Activated CD8-positive, alpha-beta T cell treated with anti-CD3 and anti-CD28 coated beads for 36 hours (primary cell): ENCODE measurements around the gene OR52N5. TPM values are rescaled to one million over a fixed set of nuclear protein-coding genes. Genes with fewer than 3 reads are reported as not detected.

Source experiments
- ATAC-seq: fragments of 200-7000 bp; cut with Tn5 transposase; one replicate; pipeline ENCODE4 v1.10.0; 2021; ENCODE audit warnings: mild to moderate bottlenecking, moderate library complexity
- CTCF ChIA-PET: fragments of 350-600 bp; sonication (Branson Sonifier 250); formaldehyde crosslinking; loops from one replicate; lab custom pipeline; 2021; ENCODE audit warnings: antibody characterized with exemption; lab: Charles Lee
- POLR2A ChIA-PET: fragments of 350-600 bp; sonication (Branson Sonifier 250); formaldehyde crosslinking; loops from one replicate; lab custom pipeline; 2021; ENCODE audit warnings: antibody characterized with exemption; lab: Charles Lee
- DNase-seq: peaks from one replicate; pipeline ENCODE4 v3.0.0-alpha.2; 2020
- H3K27ac Mint-ChIP-seq: one replicate; pipeline ENCODE4 v1.8.0; 2021; ENCODE audit warnings: mild to moderate bottlenecking, mixed read lengths
- H3K27me3 Mint-ChIP-seq: one replicate; pipeline ENCODE4 v1.8.0; 2021; ENCODE audit warnings: mixed read lengths
- H3K36me3 Mint-ChIP-seq: one replicate; pipeline ENCODE4 v1.8.0; 2021; ENCODE audit warnings: low read depth, mixed read lengths
- H3K4me1 Mint-ChIP-seq: one replicate; pipeline ENCODE4 v1.8.0; 2021; ENCODE audit warnings: low read depth, mixed read lengths
- H3K4me3 Mint-ChIP-seq: one replicate; pipeline ENCODE4 v1.8.0; 2021; ENCODE audit warnings: mild to moderate bottlenecking, moderate library complexity, mixed read lengths
- H3K9me3 Mint-ChIP-seq: one replicate; pipeline ENCODE4 v1.8.0; 2021; ENCODE audit warnings: mixed read lengths
- intact Hi-C: fragments of 100-400 bp; cut with micrococcal nuclease; formaldehyde crosslinking; loops from one replicate; pipeline ENCODE4 v1.10.0; 2022
- total RNA-seq, 2 experiments: library from RNA; stranded (reverse); gene quantifications; one replicate each; pipeline ENCODE4 v1.2.3, GENCODE V29; 2021
- TF ChIP-seq, protein P1 (sequence below): fragments of 200-600 bp; IDR thresholded peaks from one replicate; pipeline ENCODE4 v1.8.0; 2022; ENCODE audit warnings: antibody characterized with exemption, mild to moderate bottlenecking

The OR52N5 gene
- total RNA-seq: not detected

DNA sequence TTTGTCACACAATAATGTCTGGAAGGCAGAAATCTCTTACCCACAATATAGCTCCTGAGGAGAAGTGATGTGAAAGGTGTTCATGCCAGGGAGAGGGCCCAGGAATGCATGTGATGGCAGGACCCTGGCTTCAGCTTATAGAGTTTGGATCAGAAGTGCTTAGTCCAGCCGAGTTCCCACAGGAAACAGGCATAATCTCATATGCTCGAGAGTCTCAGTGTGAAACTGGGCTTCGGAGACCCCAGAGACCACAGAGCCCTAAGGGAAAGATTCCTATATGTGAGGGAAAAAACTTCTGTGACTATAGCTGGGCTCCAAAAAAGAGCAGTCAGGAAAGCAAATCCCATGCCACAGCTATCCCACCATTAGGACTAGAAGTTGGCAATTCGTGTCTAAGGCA is at the start of gene OR52N5:
Gene OR52N5, minus strand, starts transcription at position 101 of the 400 bp plus-strand sequence. CDS start 4,721 bp downstream, outside the sequence.
- Mint-ChIP-seq H3K27ac (no peak within 1 kb of the TSS), H3K4me3 (no peak within 1 kb of the TSS), H3K36me3 (no peaks in the 10 kb centered on the region), H3K27me3 (peaks cover 5% of the 10 kb centered on the region), H3K9me3 (no peaks in the 10 kb centered on the region), H3K4me1 (no peaks in the 10 kb centered on the region)
- CTCF ChIA-PET: no interaction called here
- no peak for ATAC-seq
- TF ChIP-seq, protein P1, sequence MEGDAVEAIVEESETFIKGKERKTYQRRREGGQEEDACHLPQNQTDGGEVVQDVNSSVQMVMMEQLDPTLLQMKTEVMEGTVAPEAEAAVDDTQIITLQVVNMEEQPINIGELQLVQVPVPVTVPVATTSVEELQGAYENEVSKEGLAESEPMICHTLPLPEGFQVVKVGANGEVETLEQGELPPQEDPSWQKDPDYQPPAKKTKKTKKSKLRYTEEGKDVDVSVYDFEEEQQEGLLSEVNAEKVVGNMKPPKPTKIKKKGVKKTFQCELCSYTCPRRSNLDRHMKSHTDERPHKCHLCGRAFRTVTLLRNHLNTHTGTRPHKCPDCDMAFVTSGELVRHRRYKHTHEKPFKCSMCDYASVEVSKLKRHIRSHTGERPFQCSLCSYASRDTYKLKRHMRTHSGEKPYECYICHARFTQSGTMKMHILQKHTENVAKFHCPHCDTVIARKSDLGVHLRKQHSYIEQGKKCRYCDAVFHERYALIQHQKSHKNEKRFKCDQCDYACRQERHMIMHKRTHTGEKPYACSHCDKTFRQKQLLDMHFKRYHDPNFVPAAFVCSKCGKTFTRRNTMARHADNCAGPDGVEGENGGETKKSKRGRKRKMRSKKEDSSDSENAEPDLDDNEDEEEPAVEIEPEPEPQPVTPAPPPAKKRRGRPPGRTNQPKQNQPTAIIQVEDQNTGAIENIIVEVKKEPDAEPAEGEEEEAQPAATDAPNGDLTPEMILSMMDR: no peak
- intact Hi-C loops: no loop called here
- POLR2A ChIA-PET: no interaction called here
- DNase-seq: no peak

DNA sequence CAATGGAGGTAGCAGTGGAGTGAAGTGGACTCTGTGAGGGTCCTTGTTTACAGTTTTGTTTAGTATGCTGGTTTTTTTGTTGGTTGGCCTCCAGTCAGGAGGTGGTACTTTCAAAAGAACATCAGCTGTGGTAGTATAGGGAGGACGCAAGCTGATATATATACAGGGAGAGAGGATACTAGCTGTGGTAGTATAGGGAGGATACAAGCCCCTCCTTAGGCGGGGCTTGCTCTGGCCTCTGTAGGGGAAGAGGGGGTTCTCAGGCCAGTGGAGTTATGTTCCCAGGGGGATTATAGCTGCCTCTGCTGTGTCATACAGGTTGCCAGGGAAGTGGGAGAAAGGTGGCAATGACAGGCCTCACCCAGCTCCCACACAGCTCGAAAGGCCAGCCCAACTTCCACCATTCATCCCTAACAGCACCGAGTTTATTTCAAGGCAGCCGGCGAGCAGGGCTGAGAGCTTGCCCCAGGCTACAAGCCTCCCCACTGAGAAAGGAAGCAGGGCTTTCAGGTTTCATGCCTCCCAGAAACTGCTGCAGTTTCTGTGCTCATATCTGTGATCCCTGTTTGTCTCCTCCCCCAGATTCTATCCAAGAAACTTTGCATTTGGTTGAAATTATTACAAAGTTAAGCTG is 48.2 kb upstream of the OR52N5 start:
- ATAC-seq (no peak), DNase-seq (no peak)
- intact Hi-C loops: no loop called here
- ChIA-PET POLR2A (no interaction called here), CTCF (no interaction called here)
- Mint-ChIP-seq H3K27me3 (peaks cover 6% of the 10 kb centered on the region), H3K4me1 (no peaks in the 10 kb centered on the region), H3K36me3 (no peaks in the 10 kb centered on the region), H3K4me3 (no peak overlapping the region), H3K27ac (no peak overlapping the region), H3K9me3 (no peaks in the 10 kb centered on the region)
- TF ChIP-seq, protein P1: no peak

DNA sequence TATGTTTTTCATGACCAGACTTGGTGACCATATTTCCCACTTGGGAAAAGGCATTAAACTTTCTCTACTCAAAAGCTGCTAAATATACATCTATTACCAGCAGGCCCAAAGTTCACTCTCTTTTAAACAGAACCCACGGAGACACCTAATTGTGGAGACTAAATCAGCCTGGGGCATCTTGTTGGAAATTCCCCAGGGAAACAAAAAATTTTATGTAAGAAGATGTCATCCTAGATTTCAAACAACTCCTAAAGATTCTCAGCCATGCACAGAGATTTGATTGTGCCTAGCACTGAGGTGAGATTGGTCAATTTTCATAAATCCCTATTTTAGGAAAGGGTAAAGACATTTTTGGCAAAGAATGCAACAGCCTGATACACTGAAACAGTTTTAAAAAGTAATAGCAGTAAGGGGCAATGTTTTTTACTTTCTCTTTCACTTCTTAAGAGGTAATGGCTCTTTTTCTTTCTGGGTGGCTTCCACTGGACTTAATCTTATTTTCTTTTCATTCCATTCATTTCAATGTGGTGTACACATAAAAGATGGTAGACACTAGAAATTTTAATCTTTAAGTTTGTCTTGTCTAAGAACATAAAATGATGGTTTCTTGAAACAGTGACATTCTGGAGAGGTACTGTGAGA is 35.2 kb upstream of the OR52N5 start:
- intact Hi-C loops: no loop called here
- no peak for ATAC-seq

DNA sequence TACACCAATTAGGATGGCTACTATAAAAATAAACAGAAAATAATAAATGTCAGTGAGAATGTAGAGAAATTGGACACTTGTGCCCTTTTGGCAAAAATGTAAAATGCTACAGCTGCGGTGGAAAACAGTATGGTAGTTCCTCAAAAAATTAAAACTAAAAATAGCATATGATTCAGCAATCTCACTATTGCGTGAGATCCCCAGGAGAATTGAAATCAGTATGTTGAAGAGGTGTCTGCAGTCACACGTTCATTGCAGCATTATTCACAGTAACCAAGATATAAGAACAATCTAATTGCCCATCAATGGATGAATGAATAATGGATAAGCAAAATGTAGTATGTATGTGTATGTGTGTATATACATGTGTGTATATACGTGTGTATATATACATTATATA is 32.4 kb upstream of the OR52N5 start:
- intact Hi-C loops: no loop called here
- Mint-ChIP-seq H3K36me3 (no peaks in the 10 kb centered on the region), H3K9me3 (no peaks in the 10 kb centered on the region), H3K4me1 (peaks cover 10% of the 10 kb centered on the region), H3K27ac (no peak overlapping the region), H3K27me3 (no peaks in the 10 kb centered on the region), H3K4me3 (no peak overlapping the region)
- CTCF ChIA-PET: interaction anchor here (0.9 kb wide), 1 partner anchor 75 kb away, joined by 3 read pairs; no protein-coding TSS in a partner anchor
- TF ChIP-seq, protein P1: no peak
- DNase-seq (no peak), ATAC-seq (no peak)
- POLR2A ChIA-PET: no interaction called here

More for the DNA sequence above, 35.2 kb upstream of the OR52N5 start:
- Mint-ChIP-seq H3K36me3 (no peaks in the 10 kb centered on the region), H3K9me3 (no peaks in the 10 kb centered on the region), H3K4me1 (peaks cover 10% of the 10 kb centered on the region), H3K27me3 (no peaks in the 10 kb centered on the region), H3K4me3 (peak overlapping the region; percentile 48), H3K27ac (peak overlapping the region; percentile 55)
- TF ChIP-seq, protein P1: no peak
- ChIA-PET POLR2A (no interaction called here), CTCF (interaction anchor here (1.0 kb wide), 1 partner anchor 9 kb away, joined by 3 read pairs; no protein-coding TSS in a partner anchor)
- no peak for DNase-seq
